Measurements from ENCODE around the gene HOXD1.

HOXD1 gene

GRCh38 chr2:176167398-176167797 is 21.1 kb upstream of the HOXD1 start:
- no peak for DNase-seq

GRCh38 chr2:176169181-176169580 is 19.3 kb upstream of the HOXD1 start:
- DNase-seq: no peak

- no peak for DNase-seq
These were observed 18.8 kb upstream of the HOXD1 start for GRCh38 chr2:176169711-176170110.

GRCh38 chr2:176170602-176171305 is 17.7 kb upstream of the HOXD1 start:
- no peak for DNase-seq

- DNase-seq: no peak
These were observed 17.0 kb upstream of the HOXD1 start for GRCh38 chr2:176171351-176172006.

- DNase-seq: no peak
These were observed 16.2 kb upstream of the HOXD1 start for GRCh38 chr2:176172007-176172894.

- no peak for DNase-seq
These were observed 15.4 kb upstream of the HOXD1 start for GRCh38 chr2:176172895-176173566.

- no peak for DNase-seq
These were observed 14.7 kb upstream of the HOXD1 start for GRCh38 chr2:176173567-176174381.

- DNase-seq: no peak
These were observed 14.1 kb upstream of the HOXD1 start for GRCh38 chr2:176174382-176174823.

GRCh38 chr2:176174824-176175708 is 13.4 kb upstream of the HOXD1 start:
- DNase-seq: no peak

GRCh38 chr2:176175709-176176607 is 12.5 kb upstream of the HOXD1 start:
- no peak for DNase-seq

GRCh38 chr2:176177580-176178037 is 10.9 kb upstream of the HOXD1 start:
- no peak for DNase-seq

GRCh38 chr2:176178038-176178756 is 10.3 kb upstream of the HOXD1 start:
- DNase-seq: no peak

GRCh38 chr2:176178757-176179295 is 9.6 kb upstream of the HOXD1 start:
- DNase-seq: no peak

- DNase-seq: no peak
These were observed 6.9 kb upstream of the HOXD1 start for GRCh38 chr2:176181551-176181950.

GRCh38 chr2:176182671-176183070 is 5.8 kb upstream of the HOXD1 start:
- no peak for DNase-seq

- no peak for DNase-seq
These were observed 3.7 kb upstream of the HOXD1 start for GRCh38 chr2:176184749-176185148.

- DNase-seq: no peak
These were observed 2.4 kb upstream of the HOXD1 start for GRCh38 chr2:176186024-176186423.

Data from stimulated activated CD4-positive, alpha-beta T cell treated with anti-CD3 and anti-CD28 coated beads, Interleukin-4, amount 100 ng/mL, for 1 hour (primary cell).